Nephron progenitor cell (in vitro differentiated cells): Measurements from ENCODE around the gene DCP1B.

Source experiments
- DNase-seq: peaks from one replicate; pipeline ENCODE4 v3.0.0; 2021
- H3K27ac Mint-ChIP-seq: 2 replicates; pipeline ENCODE4 v1.8.0; 2021; ENCODE audit warnings: mild to moderate bottlenecking, moderate library complexity, mixed read lengths
- H3K27me3 Mint-ChIP-seq: 2 replicates; pipeline ENCODE4 v1.8.0; 2021; ENCODE audit warnings: mild to moderate bottlenecking, low read depth, mixed read lengths; ENCODE audit not compliant: poor library complexity
- H3K36me3 Mint-ChIP-seq: 2 replicates; pipeline ENCODE4 v1.8.0; 2021; ENCODE audit warnings: low read depth, mixed read lengths
- H3K4me1 Mint-ChIP-seq: 2 replicates; pipeline ENCODE4 v1.8.0; 2021; ENCODE audit warnings: mixed read lengths
- H3K4me3 Mint-ChIP-seq: 2 replicates; pipeline ENCODE4 v1.8.0; 2021; ENCODE audit warnings: mild to moderate bottlenecking, moderate library complexity, mixed read lengths
- H3K9me3 Mint-ChIP-seq: 2 replicates; pipeline ENCODE4 v1.8.0; 2021; ENCODE audit warnings: mild to moderate bottlenecking, moderate library complexity, mixed read lengths
- CTCF ChIP-seq: fragments of 200-600 bp; sonication (generic); IDR thresholded peaks from 2 replicates; pipeline ENCODE4 v1.5.0; 2021; ENCODE audit warnings: antibody characterized with exemption

The DCP1B gene

GRCh38 chr12:2019126-2019525 lies 14.9 kb upstream of the DCP1B start:
- Mint-ChIP-seq H3K9me3 (no peaks in the 10 kb centered on the region), H3K4me1 (peaks cover 53% of the 10 kb centered on the region), H3K4me3 (no peak overlapping the region), H3K27me3 (peaks cover 16% of the 10 kb centered on the region), H3K27ac (no peak overlapping the region), H3K36me3 (no peaks in the 10 kb centered on the region)
- no peak for DNase-seq
- TF ChIP-seq CTCF: no peak

- TF ChIP-seq CTCF: no peak
- H3K4me3 Mint-ChIP-seq: peak overlapping the region; percentile 39
- H3K27ac Mint-ChIP-seq: peak overlapping the region; percentile 52
- H3K9me3 Mint-ChIP-seq: no peaks in the 10 kb centered on the region
- peaks cover 14% of the 10 kb centered on the region for H3K27me3 Mint-ChIP-seq
- peaks cover 59% of the 10 kb centered on the region for H3K4me1 Mint-ChIP-seq
- DNase-seq: peak; percentile 33
- no peaks in the 10 kb centered on the region for H3K36me3 Mint-ChIP-seq
Observed at GRCh38 chr12:2018391-2018790, 14.1 kb upstream of the DCP1B start.

GRCh38 chr12:2017546-2018337 lies 13.5 kb upstream of the DCP1B start:
- peak; percentile 32 for DNase-seq
- Mint-ChIP-seq H3K27ac (peak overlapping the region; percentile 88), H3K4me1 (peaks cover 61% of the 10 kb centered on the region), H3K9me3 (no peaks in the 10 kb centered on the region), H3K4me3 (peak overlapping the region; percentile 39), H3K36me3 (no peaks in the 10 kb centered on the region), H3K27me3 (peaks cover 7% of the 10 kb centered on the region)
- TF ChIP-seq CTCF: no peak

- DNase-seq: no peak
- Mint-ChIP-seq H3K36me3 (no peaks in the 10 kb centered on the region), H3K9me3 (no peaks in the 10 kb centered on the region), H3K4me3 (peak overlapping the region; percentile 20), H3K27me3 (peaks cover 2% of the 10 kb centered on the region), H3K4me1 (peaks cover 68% of the 10 kb centered on the region), H3K27ac (peak overlapping the region; percentile 50)
- no peak for TF ChIP-seq CTCF
Observed at GRCh38 chr12:2016862-2017545, 12.7 kb upstream of the DCP1B start.

GRCh38 chr12:2014231-2014630 lies 10.0 kb upstream of the DCP1B start:
- H3K4me3 Mint-ChIP-seq: no peak overlapping the region
- no peak for TF ChIP-seq CTCF

More at GRCh38 chr12:2014231-2014630, 10.0 kb upstream of the DCP1B start:
- Mint-ChIP-seq H3K27ac (no peak overlapping the region), H3K27me3 (no peaks in the 10 kb centered on the region), H3K36me3 (no peaks in the 10 kb centered on the region), H3K9me3 (no peaks in the 10 kb centered on the region), H3K4me1 (peaks cover 72% of the 10 kb centered on the region)
- DNase-seq: no peak
